Kidney (tissue), 22 donors: Measurements from ENCODE around the gene USP40. TPM values are rescaled to one million over a fixed set of nuclear protein-coding genes. Genes with fewer than 3 reads are reported as not detected.

Source experiments
- DNase-seq, 5 donors: peaks; one replicate each; pipeline ENCODE4 v3.0.0-alpha.2; 2013 to 2020
- FAIRE-seq: peaks from 2 replicates; lab custom pipeline; 2012; peaks lifted over from hg19 to GRCh38; lab: Jason Lieb, UNC
- H3K27ac ChIP-seq, 2 donors: one replicate each; pipeline ENCODE4 v1.7.0; 2013; ENCODE audit warnings: low read depth in 2 of 2, low read length in 2 of 2, inconsistent platforms in 1 of 2
- H3K27me3 ChIP-seq: one replicate; pipeline ENCODE4 v1.7.1; 2013; ENCODE audit warnings: low read length, inconsistent platforms; ENCODE audit not compliant: control insufficient read depth, insufficient read depth
- H3K36me3 ChIP-seq, 3 donors: one replicate each; pipeline versions ENCODE4 v1.7.0 to v1.7.1; 2013; ENCODE audit warnings: low read length in 3 of 3, control low read depth in 1 of 3, inconsistent platforms in 1 of 3; ENCODE audit not compliant: insufficient read depth in 3 of 3, control insufficient read depth in 2 of 3
- H3K4me1 ChIP-seq, 3 donors: one replicate each; pipeline versions ENCODE4 v1.7.0 to v1.7.1; 2013; ENCODE audit warnings: low read length in 3 of 3, inconsistent platforms in 1 of 3, low read depth in 1 of 3; ENCODE audit not compliant: control insufficient read depth in 2 of 3, insufficient read depth in 2 of 3
- H3K4me3 ChIP-seq, 3 donors: one replicate each; pipeline versions ENCODE4 v1.7.0 to v1.8.1; 2013; ENCODE audit warnings: low read length in 3 of 3, control low read depth in 1 of 3, inconsistent platforms in 1 of 3
- H3K9ac ChIP-seq, 3 donors: one replicate each; pipeline versions ENCODE4 v1.7.0 to v1.7.1; 2013; ENCODE audit warnings: low read length in 3 of 3, control low read depth in 1 of 3, inconsistent platforms in 1 of 3
- H3K9me3 ChIP-seq, 3 donors: one replicate each; pipeline versions ENCODE4 v1.7.0 to v1.7.1; 2013; ENCODE audit warnings: low read length in 3 of 3, control low read depth in 1 of 3, inconsistent platforms in 1 of 3; ENCODE audit not compliant: control insufficient read depth in 2 of 3, insufficient read depth in 1 of 3
- intact Hi-C: fragments of 100-400 bp; cut with DNase I; formaldehyde crosslinking; loops from one replicate; pipeline ENCODE4 v1.11.1; 2022
- long read RNA-seq, 10 donors: library from polyadenylated mRNA in 1 of 10; unstranded in 1 of 10; transcript quantifications; one replicate each; pipeline ENCODE4 v2.0.0 and lab custom pipeline, GENCODE V29; 2021 to 2026
- polyA plus RNA-seq: library from polyadenylated mRNA; stranded (reverse); fragments of 350-450 nt; fragmentation: Illumina TruSeq; extraction: RNeasy Lipid Tissue Mini Kit (QIAGEN cat#74804); gene quantifications from one replicate; pipeline ENCODE4 v1.2.3, GENCODE V29; 2014; ENCODE audit warnings: low read depth, low replicate concordance; ENCODE audit not compliant: insufficient read depth
- total RNA-seq: library from RNA; stranded (reverse); fragmentation: NEBNext Ultra II Directional; extraction: Animal tissue kit (Norgen Biotek cat#: 25700); gene quantifications from one replicate; pipeline ENCODE4 v1.2.1, GENCODE V29; 2021
- TF ChIP-seq, protein P1 (sequence below): IDR thresholded peaks from 3 replicates; pipeline ENCODE4 v1.5.1; 2012; ENCODE audit warnings: mild to moderate bottlenecking, moderate library complexity, borderline replicate concordance; ENCODE audit not compliant: insufficient read depth; ENCODE audit errors: extremely low read depth
- donor health status: control.
- donor health status: control.
- donor health status: control.
- donor health status: control.
- donor health status: control.
- donor health status: DM: yes; HTN: yes; CAD: no.
- donor health status: Normal renal cell carcinoma (clear cell type).

The USP40 gene, protein sequence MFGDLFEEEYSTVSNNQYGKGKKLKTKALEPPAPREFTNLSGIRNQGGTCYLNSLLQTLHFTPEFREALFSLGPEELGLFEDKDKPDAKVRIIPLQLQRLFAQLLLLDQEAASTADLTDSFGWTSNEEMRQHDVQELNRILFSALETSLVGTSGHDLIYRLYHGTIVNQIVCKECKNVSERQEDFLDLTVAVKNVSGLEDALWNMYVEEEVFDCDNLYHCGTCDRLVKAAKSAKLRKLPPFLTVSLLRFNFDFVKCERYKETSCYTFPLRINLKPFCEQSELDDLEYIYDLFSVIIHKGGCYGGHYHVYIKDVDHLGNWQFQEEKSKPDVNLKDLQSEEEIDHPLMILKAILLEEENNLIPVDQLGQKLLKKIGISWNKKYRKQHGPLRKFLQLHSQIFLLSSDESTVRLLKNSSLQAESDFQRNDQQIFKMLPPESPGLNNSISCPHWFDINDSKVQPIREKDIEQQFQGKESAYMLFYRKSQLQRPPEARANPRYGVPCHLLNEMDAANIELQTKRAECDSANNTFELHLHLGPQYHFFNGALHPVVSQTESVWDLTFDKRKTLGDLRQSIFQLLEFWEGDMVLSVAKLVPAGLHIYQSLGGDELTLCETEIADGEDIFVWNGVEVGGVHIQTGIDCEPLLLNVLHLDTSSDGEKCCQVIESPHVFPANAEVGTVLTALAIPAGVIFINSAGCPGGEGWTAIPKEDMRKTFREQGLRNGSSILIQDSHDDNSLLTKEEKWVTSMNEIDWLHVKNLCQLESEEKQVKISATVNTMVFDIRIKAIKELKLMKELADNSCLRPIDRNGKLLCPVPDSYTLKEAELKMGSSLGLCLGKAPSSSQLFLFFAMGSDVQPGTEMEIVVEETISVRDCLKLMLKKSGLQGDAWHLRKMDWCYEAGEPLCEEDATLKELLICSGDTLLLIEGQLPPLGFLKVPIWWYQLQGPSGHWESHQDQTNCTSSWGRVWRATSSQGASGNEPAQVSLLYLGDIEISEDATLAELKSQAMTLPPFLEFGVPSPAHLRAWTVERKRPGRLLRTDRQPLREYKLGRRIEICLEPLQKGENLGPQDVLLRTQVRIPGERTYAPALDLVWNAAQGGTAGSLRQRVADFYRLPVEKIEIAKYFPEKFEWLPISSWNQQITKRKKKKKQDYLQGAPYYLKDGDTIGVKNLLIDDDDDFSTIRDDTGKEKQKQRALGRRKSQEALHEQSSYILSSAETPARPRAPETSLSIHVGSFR
- 51.6 TPM for total RNA-seq
- 28.5 TPM for polyA plus RNA-seq
- long read RNA-seq, donor 1, result 0 reads
- long read RNA-seq, donor 2, result 0 reads
- long read RNA-seq, donor 3, partial matches to known transcripts, result 0 of 4 reads
- long read RNA-seq, donor 3, other reads (novel, unspliced or antisense), result 0 of 4 reads
- long read RNA-seq, donor 4, partial matches to known transcripts, result 7 of 8 reads
- long read RNA-seq, donor 4, other reads (novel, unspliced or antisense), result 0 of 8 reads
- long read RNA-seq, donor 5, result 0 reads
- long read RNA-seq, donor 6, result 0 reads
- long read RNA-seq, donor 7, partial matches to known transcripts, result 8 of 19 reads
- long read RNA-seq, donor 7, other reads (novel, unspliced or antisense), result 11 of 19 reads
- long read RNA-seq, donor 8, partial matches to known transcripts, result 0 of 3 reads
- long read RNA-seq, donor 8, other reads (novel, unspliced or antisense), result 0 of 3 reads
- long read RNA-seq, donor 9, partial matches to known transcripts, result 0 of 1 reads
- long read RNA-seq, donor 9, other reads (novel, unspliced or antisense), result 0 of 1 reads
- long read RNA-seq, donor 10, result 0 reads

DNA sequence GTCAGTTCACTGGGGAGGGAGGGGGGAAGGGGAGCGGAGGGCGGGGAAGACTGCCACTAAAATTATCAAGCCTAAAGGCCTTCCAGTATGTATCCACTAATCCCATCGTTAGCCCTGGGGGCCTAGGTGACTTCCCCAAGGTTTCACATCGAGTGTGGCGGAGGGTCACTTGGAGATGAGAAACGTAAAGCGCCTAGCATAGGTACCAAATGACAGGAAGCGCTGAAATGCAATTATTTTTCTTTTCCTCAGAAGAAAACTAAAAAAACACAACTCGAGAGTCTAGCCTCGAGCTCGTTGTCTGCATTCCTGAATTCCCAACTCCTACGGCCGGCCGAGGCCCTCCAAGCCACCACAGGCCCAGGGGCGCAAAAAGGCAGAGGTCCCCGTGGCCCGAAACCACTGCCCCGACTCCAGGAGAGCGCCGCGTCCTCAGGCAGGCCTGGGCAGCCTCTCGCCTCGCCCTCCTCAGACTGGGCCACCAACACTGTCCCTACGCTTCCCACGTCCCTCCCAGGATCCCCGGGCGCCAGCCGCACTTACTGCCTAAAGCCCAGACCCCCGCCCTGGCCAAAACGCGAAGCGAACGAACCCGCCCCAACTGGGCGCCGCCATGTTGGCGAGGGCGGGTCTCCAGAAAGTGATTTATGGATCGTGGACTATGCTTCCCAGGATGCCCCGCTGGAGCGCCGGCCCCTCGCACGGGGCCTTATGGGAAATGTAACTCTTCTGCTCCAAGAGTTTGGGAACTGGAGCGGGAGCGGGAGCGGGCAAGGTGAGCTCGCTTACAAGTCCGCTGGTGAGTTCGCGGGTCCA, at the start of gene USP40:
TSS of gene USP40 (minus strand) at position 642 of the 816 bp plus-strand sequence. CDS start 1,228 bp downstream, outside the sequence.
- no peak for FAIRE-seq
- Histone ChIP-seq H3K4me3 (peak within 1 kb of the TSS; percentile 80 to 99 (median 85)), H3K9ac (peak within 1 kb of the TSS; percentile 84 to 100 (median 92)), H3K9me3 (no peaks in the 10 kb centered on the region), H3K27ac (peak within 1 kb of the TSS; percentile 93 to 98), H3K4me1 (peaks cover 0 to 12% (median 0%) of the 10 kb centered on the region in 3 donors), H3K36me3 (no peaks in the 10 kb centered on the region), H3K27me3 (no peaks in the 10 kb centered on the region)
- intact Hi-C loops, result no loop called here
- peak; percentile 95 to 98 (median 95) for DNase-seq
- TF ChIP-seq, protein P1, sequence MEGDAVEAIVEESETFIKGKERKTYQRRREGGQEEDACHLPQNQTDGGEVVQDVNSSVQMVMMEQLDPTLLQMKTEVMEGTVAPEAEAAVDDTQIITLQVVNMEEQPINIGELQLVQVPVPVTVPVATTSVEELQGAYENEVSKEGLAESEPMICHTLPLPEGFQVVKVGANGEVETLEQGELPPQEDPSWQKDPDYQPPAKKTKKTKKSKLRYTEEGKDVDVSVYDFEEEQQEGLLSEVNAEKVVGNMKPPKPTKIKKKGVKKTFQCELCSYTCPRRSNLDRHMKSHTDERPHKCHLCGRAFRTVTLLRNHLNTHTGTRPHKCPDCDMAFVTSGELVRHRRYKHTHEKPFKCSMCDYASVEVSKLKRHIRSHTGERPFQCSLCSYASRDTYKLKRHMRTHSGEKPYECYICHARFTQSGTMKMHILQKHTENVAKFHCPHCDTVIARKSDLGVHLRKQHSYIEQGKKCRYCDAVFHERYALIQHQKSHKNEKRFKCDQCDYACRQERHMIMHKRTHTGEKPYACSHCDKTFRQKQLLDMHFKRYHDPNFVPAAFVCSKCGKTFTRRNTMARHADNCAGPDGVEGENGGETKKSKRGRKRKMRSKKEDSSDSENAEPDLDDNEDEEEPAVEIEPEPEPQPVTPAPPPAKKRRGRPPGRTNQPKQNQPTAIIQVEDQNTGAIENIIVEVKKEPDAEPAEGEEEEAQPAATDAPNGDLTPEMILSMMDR, result no peak

DNA sequence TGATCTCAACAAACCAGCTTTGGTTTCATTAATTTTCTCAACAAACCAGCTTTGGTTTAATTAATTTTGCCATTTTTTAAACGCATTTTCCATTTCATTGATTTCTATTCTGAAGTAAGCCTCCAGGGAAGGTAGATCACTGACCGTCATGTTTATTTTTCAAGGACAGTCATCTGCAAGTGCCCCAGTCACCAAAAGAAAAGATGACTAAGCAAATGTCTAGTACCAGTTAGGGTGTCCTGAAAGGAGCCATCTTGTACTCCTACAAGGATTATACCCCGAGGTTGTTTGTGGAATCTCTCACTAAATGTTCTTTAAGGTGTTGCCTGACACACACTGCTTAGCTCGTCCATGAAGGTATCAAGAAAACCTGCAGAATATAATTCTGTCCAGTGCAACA, 44.7 kb upstream of the USP40 start:
- DNase-seq, result no peak
- Histone ChIP-seq H3K9ac (no peak overlapping the region), H3K9me3 (peaks cover 0 to 7% (median 0%) of the 10 kb centered on the region in 3 donors), H3K4me3 (no peak overlapping the region), H3K4me1 (no peaks in the 10 kb centered on the region), H3K27ac (no peak overlapping the region), H3K36me3 (no peaks in the 10 kb centered on the region), H3K27me3 (no peaks in the 10 kb centered on the region)
- intact Hi-C loops, result no loop called here
- FAIRE-seq, result no peak
- TF ChIP-seq, protein P1, result no peak
